AG10803 (cell line): ENCODE measurements around the gene AIRE.

Experiments used
- DNase-seq: peaks from one replicate; pipeline ENCODE4 v3.0.0; 2010; ENCODE audit warnings: low read depth
- H3K4me3 ChIP-seq: 2 replicates; pipeline ENCODE4 v1.5.1; 2011; ENCODE audit warnings: mild to moderate bottlenecking, low read length, control low read depth
- CTCF ChIP-seq: conservative IDR thresholded peaks from 2 replicates; pipeline ENCODE4 v1.5.1; 2011; ENCODE audit warnings: mild to moderate bottlenecking, low read length, control low read depth, inconsistent platforms

AIRE gene

DNA sequence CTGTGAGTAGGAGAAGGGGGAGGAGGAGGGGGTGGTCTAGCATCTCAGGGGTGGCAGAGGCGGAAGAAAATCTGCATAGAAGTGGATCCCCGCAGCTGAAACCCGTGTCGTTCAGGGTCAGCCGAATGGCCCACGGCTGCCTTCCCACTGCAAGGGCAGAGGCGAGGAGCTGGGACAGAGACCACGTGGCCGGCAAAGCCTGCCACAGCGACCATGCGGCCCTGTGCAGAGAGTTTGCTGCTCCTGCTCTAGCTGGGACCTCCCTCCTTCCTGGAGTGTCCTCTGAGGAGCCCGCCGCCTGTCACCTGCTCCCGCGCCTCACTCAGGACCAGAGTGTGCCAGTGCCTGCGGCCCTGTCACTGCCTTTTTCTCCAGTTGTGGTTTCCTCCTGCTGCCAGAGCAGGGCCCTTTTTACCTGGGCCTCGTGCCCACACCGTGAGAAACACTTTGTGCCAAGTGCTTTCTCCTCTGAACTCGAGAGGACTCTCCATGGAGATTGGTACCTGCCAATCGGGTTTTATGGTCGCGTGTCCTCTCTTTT, 62.3 kb downstream of the AIRE start:
- H3K4me3 ChIP-seq: no peak overlapping the region
- no peak for DNase-seq
- TF ChIP-seq CTCF: no peak
